AG04449 (cell line): ENCODE measurements around the gene MAD1L1.
A peak's percentile ranks its signal among the peaks of the same experiment; 100 is the strongest.
"Not testable (repeated sequence)": the region's sequence is repeated elsewhere in the genome, so short reads cannot be mapped to it uniquely, and the experiment has no call there.

ENCODE experiments used
- CTCF ChIA-PET: fragments of 350-600 bp; formaldehyde crosslinking; extraction: SDS; loops from one replicate; lab custom pipeline; 2021; ENCODE audit warnings: antibody characterized with exemption; lab: Yijun Ruan, JAX
- POLR2A ChIA-PET: fragments of 400-600, 350-600 bp; formaldehyde crosslinking; extraction: SDS; loops from one replicate; lab custom pipeline; 2020; ENCODE audit warnings: antibody characterized with exemption, inconsistent platforms; lab: Yijun Ruan, JAX
- DNase-seq: peaks from one replicate; pipeline ENCODE4 v3.0.0-alpha.2; 2010; ENCODE audit warnings: low read depth, low spot score
- H3K4me3 ChIP-seq: 2 replicates; pipeline ENCODE4 v1.5.1; 2011; ENCODE audit warnings: low read depth, mild to moderate bottlenecking, control low read depth, low read length
- CTCF ChIP-seq: IDR thresholded peaks from one replicate; pipeline ENCODE4 v1.5.1; 2011; ENCODE audit warnings: mild to moderate bottlenecking, moderate library complexity, low read length, control low read depth, inconsistent platforms; ENCODE audit not compliant: insufficient read depth; ENCODE audit errors: missing control alignments

The MAD1L1 gene

DNA sequence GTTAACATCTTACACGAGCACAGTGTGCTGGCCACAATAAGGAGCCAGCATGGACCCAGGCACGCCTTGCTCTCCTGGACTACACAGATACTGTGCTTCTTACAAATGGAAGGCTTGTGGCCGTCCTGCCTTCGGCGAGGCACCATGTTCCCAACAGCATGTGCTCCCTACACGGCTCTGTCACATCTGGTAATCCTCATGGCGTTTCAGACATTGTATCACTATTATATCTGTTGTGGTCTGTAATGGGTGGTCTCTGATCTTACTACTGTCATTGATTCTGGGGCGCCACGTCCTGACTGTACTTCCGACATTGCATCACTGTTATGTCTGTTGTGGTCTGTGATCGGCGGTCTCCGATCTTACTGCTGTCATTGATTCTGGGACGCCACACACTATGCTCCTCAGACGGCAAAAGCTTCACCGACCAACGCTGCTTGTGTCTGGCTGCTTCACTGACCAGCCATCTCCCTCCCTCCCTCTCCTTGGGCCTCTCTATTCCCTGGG lies 195.4 kb downstream of the MAD1L1 start:
- CTCF ChIA-PET, result interaction anchor here (0.8 kb wide), 1 partner anchor 9 kb away, joined by 3 read pairs; no protein-coding TSS in a partner anchor
- POLR2A ChIA-PET, result no interaction called here

DNA sequence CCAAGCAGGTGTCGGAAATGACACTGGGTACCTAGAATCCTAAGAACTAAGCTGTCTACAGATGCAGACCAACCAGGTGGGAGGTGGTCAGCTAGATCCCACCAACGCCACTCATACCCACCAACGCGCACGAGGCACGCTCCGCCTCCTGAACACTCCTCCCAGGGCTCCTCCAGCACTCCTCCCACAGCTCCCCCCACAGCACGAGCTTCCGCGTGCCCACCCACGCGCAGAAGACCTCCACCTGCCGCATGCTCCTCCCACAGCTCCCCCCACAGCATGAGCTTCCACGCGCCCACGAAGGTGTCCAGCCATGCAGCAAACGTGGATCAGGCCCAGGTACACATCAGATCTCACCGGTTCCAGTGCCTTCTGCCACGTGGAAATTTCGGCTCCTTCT lies 196.0 kb downstream of the MAD1L1 start:
- ChIA-PET CTCF (no interaction called here), POLR2A (interaction anchor here (0.6 kb wide), 1 partner anchor 27 kb away, joined by 3 read pairs; no protein-coding TSS in a partner anchor)

More for the DNA sequence above, 195.4 kb downstream of the MAD1L1 start:
- DNase-seq, result no peak
- H3K4me3 ChIP-seq, result peak overlapping the region; percentile 32
- TF ChIP-seq CTCF, result no peak

GRCh38 chr7:2036201-2036600 lies 196.5 kb downstream of the MAD1L1 start:
- POLR2A ChIA-PET, result interaction anchor here (0.6 kb wide), 1 partner anchor 26 kb away, joined by 3 read pairs; no protein-coding TSS in a partner anchor
- DNase-seq, CTCF ChIA-PET, H3K4me3 ChIP-seq: not testable (repeated sequence)

More for the DNA sequence above, 196.0 kb downstream of the MAD1L1 start:
- no peak overlapping the region for H3K4me3 ChIP-seq
- no peak for TF ChIP-seq CTCF
- no peak for DNase-seq

GRCh38 chr7:2034291-2035201 lies 198.2 kb downstream of the MAD1L1 start:
- TF ChIP-seq CTCF, result no peak
- CTCF ChIA-PET, result interaction anchor here (1.3 kb wide), 1 partner anchor 65 kb away, joined by 3 read pairs; no protein-coding TSS in a partner anchor
- no peak for DNase-seq
- POLR2A ChIA-PET, result no interaction called here
- H3K4me3 ChIP-seq, result no peak overlapping the region

GRCh38 chr7:2033586-2034135 lies 199.1 kb downstream of the MAD1L1 start:
- ChIA-PET CTCF (interaction anchor here (1.3 kb wide), 1 partner anchor 66 kb away, joined by 3 read pairs; no protein-coding TSS in a partner anchor), POLR2A (no interaction called here)
- no peak for DNase-seq
- H3K4me3 ChIP-seq, result no peak overlapping the region
- TF ChIP-seq CTCF, result no peak

GRCh38 chr7:2032876-2033407 lies 199.8 kb downstream of the MAD1L1 start:
- no peak overlapping the region for H3K4me3 ChIP-seq
- TF ChIP-seq CTCF, result no peak
- POLR2A ChIA-PET, result no interaction called here
- DNase-seq, result no peak
- CTCF ChIA-PET, result no interaction called here
